SH-SY5Y (cell line): ENCODE results near the gene OR2M4.

ENCODE experiments used
- GATA2 ChIP-seq: IDR thresholded peaks from 2 replicates; pipeline ENCODE4 v1.6.1; 2011; ENCODE audit warnings: mild to moderate bottlenecking, low read depth, low read length
- GATA3 ChIP-seq: IDR thresholded peaks from 2 replicates; pipeline ENCODE4 v1.6.1; 2011; ENCODE audit warnings: low read depth, mild to moderate bottlenecking, low read length, moderate library complexity

GRCh38 chr1:248183996-248184395, 47.2 kb upstream of the OR2M4 start:
- no peak for TF ChIP-seq GATA2
- no peak for TF ChIP-seq GATA3
